Amniotic epithelial cell (primary cell): ENCODE data around the gene KRT7.
"Not testable (repeated sequence)": the region's sequence is repeated elsewhere in the genome, so short reads cannot be mapped to it uniquely, and the experiment has no call there.

Experiments
- DNase-seq: peaks from one replicate; pipeline ENCODE4 v3.0.0-alpha.2; 2010; ENCODE audit warnings: low read depth

Gene KRT7

GRCh38 chr12:52278575-52279421 lies 45.8 kb downstream of the KRT7 start:
- peak; percentile 54 for DNase-seq

DNA sequence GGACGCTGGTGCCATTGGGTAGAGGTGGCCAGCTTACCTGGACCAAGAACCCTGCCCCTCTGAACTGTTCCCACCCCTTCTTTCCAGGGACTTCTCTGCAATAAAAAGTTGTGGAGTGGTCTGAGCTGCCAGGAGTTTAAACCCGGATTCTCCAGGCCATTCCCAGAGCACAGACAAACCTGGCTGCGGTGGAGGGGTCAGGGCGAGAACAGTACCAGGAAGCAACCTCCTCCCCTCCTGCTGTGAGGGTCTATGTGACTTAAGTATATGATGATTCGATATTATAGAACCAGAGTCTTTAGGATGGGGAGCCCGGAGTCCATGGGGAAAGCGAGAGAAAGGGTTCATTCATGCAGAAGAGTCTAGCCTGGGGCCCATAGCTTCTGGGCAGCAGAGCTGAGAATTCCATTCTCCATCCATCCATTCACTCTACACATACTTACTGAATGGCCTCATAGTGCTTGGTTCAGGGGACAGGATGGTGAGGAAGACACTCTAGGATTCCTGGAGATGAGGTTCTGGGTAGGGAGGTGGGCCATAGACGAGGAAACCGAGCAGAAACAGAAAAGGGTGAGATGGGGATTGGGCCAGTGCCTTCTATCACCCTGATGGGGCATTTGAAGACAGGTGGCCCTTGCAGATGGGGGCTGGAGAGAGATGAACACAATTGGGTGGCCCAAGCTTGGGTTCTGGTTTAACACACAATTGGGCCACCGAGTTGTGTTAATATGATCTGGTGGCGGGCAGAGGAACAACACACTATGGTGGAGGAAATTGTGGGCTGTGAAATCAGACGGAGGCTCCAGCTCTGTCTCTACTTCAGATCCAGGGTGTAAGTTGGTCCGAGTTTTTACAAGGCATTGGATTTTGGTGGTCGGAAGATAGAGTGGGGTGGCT lies 46.6 kb downstream of the KRT7 start:
- DNase-seq = peak; percentile 19

DNA sequence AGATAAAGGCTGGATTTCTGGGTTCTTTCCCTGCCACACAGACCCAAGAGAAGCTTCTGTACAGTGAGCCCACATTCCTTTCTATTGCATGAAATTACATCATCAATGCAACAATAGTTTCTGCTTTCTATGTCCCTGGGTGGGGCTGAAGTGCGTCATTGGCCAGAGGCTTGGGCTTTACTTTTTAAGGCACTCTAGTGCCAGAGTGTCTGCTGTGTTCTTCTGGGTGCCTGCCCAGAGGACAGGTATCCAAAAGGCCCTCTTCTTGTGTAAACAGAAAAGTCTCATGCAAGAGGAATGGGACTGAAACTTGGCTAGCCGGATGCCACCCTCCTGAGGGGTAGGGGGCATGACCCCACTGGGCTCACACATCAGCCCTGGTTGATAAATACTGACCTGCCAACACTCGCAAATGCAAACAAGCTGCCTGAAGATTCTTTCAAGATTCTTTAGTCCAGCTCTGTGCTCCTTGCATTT lies 47.3 kb downstream of the KRT7 start:
- DNase-seq = peak; percentile 93

DNA sequence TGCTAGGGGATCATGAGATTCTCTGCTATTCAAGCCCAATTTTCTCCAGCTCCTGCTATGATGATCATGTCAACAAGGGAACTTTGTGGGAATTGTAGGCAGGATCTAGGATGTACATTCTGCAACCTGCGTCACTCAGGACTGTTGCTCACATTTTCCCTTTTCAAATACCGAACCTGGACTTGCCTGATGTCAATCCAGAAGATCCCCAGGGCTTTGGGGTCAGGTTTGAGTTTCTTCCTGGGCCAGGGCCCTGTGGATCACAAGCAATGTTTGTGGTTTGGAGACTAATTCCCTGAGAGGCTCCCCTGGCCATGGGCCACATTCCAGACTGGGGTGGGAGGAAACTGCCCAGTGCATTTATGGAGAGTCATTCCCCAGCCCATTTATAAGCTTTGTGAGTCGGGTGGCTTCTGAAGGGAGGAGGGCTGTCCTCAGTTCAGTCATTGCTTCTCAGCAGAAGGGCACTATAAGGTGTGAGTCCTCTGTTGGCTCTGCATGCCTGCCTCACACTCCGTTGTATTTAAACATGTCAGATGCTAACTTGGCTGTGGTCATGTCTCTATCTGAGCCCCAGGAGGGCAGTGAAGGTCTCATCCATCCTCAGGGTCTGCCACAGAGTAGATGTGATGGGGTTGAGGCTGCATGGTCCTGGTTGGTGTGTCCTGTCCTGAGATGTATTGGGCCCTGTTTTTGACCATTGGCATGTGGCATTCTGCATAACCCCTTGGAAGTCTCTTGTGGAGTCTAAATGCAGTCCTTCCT lies 47.9 kb downstream of the KRT7 start:
- DNase-seq = peak; percentile 98

DNA sequence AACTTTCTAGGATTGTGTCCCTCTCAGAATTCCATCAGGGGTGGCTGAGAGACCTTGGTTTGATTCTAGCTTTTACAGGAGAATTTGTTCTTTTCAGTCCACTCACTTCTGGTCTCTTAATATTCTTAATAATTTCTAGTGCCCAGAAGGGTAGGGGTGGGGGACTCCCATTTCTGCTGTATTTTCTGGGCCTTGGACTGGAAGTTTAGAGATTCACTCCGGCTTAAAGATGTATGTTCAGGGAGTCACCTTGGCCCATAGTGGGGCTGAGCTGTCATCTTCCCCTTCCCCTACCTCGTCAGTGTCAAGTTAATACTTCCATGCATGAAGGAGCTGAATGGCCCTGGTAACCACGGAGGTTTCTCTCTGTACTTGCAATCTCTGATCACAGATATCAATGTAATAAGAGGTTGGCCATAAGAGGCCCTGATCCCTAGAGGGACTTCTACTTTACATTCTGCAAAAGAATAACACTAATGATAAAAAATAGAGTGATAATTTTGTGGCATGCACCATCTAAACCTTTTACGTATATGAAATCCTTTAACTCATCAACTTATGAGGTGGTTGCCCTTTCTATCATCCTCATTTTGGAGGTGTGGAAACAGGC lies 51.6 kb downstream of the KRT7 start:
- no peak for DNase-seq

DNA sequence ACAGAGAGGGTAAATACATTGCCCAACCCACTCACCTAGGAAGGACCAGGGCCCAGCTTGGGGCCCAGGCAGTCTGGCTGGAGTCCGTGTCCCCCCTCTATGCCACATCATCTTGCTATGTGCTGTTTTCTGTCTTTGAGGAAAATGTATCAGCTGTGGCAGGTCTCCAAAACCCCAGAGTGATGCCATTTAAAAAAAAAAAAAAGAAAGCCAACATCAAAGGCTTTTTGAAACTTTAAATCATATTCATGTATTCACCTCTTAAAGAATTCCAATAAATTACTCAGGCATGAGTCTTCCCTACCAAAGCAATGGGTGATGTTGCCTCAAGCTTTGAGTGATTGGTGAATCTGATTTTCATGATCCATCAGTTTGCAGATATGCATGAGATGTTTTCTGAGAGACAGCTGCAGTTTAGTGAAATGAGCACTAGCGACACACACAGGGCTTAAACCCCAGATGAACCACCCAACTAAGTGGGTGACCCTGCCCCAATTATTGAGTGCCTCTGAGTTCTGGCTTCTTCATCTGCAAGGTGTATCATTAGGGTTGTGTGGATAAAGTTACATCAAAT lies 52.2 kb downstream of the KRT7 start:
- DNase-seq = peak; percentile 43

DNA sequence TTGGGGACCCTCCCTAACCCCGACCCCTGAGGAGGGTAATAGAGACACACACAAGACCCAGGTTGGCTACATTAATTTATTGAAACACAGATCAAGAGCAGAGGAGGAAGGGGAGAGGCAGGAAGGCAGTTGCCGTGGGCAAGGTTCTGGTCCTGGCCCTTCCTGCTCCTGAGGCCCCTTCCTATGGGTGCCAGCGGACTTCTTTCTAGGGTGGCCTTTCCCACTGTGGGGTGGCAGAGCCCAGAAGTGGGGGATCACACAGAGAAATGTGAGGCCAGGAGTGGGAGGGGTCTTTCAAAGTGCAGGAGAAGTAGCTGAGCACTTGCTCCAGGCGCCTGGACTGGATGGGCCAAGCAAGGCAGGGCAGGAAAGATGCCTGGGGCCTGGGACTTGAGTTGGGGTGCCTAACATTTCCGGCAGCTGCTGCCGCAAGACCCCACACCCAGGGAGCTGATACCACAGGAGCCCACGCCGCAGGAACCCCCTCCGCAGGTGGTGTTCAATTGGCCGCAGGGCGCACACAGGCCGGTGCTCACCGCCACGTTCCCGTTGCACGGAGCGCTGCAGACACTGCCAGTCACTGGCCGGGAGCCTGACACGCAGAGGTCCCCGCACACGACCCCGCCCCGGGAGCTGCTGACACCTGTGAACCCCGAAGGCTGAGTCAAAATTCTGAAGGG lies 52.9 kb downstream of the KRT7 start:
- no peak for DNase-seq

DNA sequence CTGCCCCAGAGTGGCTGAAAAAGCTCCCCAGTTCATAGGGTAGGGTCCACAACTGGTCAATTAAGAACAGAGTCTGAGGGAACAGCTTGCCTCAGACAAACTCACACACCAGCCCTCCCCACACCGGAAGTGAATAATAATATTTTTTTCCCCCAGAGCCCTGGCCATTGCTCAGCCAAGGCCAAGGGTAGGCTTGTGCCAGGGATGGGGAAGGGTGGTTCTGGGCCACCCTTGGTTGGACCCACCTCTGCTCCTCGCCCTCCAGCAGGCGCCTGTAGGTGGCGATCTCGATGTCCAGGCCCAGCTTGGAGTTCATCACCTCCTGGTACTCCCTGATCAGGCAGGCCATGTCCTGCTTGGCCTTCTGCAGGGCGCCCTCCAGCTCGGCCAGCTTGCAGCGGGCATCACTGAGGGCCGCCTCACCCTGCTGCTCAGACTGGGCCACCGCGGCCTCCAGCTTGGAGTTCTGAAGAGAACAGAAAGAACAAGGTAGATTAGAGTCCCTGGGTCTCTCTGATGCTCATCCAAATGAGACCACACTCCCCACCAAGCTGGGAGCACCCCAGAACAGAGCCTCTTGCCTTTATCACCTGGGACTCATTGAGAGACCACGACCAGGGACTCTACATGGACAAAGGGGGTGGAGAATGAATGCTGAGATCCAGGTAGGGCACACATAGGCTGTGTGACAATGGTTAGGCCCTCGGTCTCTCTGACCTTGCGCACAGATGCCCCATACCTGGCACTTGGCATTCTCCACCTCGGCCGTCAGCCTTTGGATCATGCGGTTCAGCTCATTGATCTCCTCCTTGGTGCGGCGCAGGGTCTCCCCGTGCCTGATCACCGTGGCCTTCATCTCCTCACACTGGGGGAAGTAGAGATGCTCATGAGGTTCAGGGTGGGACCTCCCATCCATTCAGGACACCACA lies 54.1 kb downstream of the KRT7 start:
- not testable (repeated sequence) for DNase-seq

GRCh38 chr12:52287816-52288805 lies 55.1 kb downstream of the KRT7 start:
- DNase-seq = not testable (repeated sequence)

GRCh38 chr12:52290483-52291134 lies 57.6 kb downstream of the KRT7 start:
- not testable (repeated sequence) for DNase-seq

GRCh38 chr12:52291267-52291935 lies 58.4 kb downstream of the KRT7 start, which contains the start of gene KRT81:
Gene KRT81, minus strand, starts transcription at chr12:52291534. Its CDS starts 69 bp downstream, at chr12:52291465.
- no peak for DNase-seq

- no peak for DNase-seq
Observed at GRCh38 chr12:52293926-52294325, 60.9 kb downstream of the KRT7 start.

GRCh38 chr12:52294803-52295202 lies 61.8 kb downstream of the KRT7 start:
- DNase-seq = no peak

GRCh38 chr12:52295663-52296062 lies 62.6 kb downstream of the KRT7 start:
- peak; percentile 36 for DNase-seq

- no peak for DNase-seq
Observed at GRCh38 chr12:52296572-52297215, 63.7 kb downstream of the KRT7 start.
